Body of pancreas (tissue), 4 donors: ENCODE results near the gene EIF2AK2.

ENCODE experiments used
- POLR2A ChIP-seq, 3 donors: fragments of 450-650 bp; IDR thresholded peaks; one replicate each; pipeline ENCODE4 v1.6.1; 2016; ENCODE audit warnings: antibody characterized with exemption in 3 of 3, mild to moderate bottlenecking in 2 of 3
- TF ChIP-seq, protein P1 (sequence below), 7 experiments: fragments of 450-650 bp in 4 of 7; fragments of 200-600 bp in 3 of 7; sonication (generic) in 3 of 7; IDR thresholded peaks; one replicate each; pipeline ENCODE4 v1.5.1; 2016 to 2019; ENCODE audit warnings: antibody characterized with exemption in 7 of 7

DNA sequence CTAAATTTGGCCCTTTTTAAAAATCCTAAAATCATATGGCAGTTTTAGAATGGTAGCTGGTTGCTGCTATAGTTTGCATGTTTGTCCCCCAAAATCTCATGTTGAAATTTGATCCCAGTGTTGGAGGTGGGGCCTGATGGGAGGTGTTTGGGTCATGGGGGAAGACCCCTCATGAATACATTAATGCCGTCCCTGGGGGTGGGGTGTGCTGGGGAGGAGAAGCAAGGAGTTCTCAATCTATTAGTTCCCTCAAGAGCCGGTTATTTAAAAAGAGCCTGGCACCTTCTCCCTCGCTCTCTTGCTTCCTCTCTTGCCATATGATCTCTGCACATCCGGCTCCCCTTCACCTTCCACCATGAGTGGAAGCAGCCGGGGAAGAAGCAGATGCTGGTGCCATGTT, 51.6 kb downstream of the EIF2AK2 start:
- TF ChIP-seq, protein P1, sequence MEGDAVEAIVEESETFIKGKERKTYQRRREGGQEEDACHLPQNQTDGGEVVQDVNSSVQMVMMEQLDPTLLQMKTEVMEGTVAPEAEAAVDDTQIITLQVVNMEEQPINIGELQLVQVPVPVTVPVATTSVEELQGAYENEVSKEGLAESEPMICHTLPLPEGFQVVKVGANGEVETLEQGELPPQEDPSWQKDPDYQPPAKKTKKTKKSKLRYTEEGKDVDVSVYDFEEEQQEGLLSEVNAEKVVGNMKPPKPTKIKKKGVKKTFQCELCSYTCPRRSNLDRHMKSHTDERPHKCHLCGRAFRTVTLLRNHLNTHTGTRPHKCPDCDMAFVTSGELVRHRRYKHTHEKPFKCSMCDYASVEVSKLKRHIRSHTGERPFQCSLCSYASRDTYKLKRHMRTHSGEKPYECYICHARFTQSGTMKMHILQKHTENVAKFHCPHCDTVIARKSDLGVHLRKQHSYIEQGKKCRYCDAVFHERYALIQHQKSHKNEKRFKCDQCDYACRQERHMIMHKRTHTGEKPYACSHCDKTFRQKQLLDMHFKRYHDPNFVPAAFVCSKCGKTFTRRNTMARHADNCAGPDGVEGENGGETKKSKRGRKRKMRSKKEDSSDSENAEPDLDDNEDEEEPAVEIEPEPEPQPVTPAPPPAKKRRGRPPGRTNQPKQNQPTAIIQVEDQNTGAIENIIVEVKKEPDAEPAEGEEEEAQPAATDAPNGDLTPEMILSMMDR (IDR thresholded peaks at IDR 0.05), result no peak
- no peak for TF ChIP-seq POLR2A (IDR thresholded peaks at IDR 0.05)
